Measurements from ENCODE around the gene SF3A1. TPM values are rescaled to one million over a fixed set of nuclear protein-coding genes. Genes with fewer than 3 reads are reported as not detected.

SF3A1 gene
- total and polyA plus RNA-seq, 9 of the 15 experiments (the other 6 are each of a cell fraction or from before 2014, with no cell fraction given): 6.7 to 228 (median 13.0) TPM

DNA sequence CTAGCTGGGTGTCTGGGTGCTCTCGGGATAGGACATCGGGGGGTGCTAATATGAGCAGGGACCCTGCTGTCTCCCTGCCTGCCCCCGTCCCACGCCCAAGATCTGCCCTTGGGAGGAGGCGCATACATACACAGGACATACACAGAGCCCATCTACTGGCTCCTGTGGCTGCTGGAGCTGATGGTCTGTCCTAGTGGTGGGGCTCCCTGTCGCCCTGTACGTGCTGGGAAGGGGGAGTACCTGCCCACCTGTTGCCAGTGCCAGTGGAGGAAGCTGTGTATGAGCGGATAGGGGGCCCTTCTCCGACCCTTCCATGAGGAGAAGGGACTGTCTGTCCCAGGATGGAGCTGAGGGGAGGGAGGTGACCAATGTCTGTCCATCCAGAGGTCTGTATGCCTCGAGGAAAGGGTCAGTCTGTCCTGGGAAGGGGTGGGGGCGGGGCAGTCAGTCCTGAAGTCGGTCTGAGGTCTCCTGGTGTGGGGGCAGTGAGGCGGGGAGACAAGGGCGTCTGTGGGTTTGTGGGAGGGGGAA is 30.9 kb downstream of the SF3A1 start:
- H3K4me1 ChIP-seq (replicated peaks in 1 of 2; ENCODE audit: control insufficient read depth in 2 of 2, insufficient read depth in 2 of 2, low read length in 2 of 2): peaks cover 24 to 28% of the 10 kb centered on the region in 2 experiments; a peak in 4 of 5 replicates
- POLR2A ChIA-PET: interaction anchor here (0.6 kb wide), 2 partner anchors 31 to 186 kb away, joined by 3 read pairs; partner anchors contain the start of genes CCDC157 and SF3A1
- H2AFZ ChIP-seq (ENCODE audit: low read depth, low read length): no peak overlapping the region
- H3K9me3 ChIP-seq (replicated peaks; ENCODE audit: control insufficient read depth, insufficient read depth, low read depth, low read length): no peaks in the 10 kb centered on the region
- H3K27me3 ChIP-seq (ENCODE audit: control insufficient read depth in 2 of 2, insufficient read depth in 2 of 2, low read length in 2 of 2): no peaks in the 10 kb centered on the region
- WGBS (ENCODE audit: insufficient coverage, low coverage, missing lambda C conversion rate): 58% methylated on average over 9 of the region's 14 CpGs
- H3K9ac ChIP-seq (ENCODE audit: insufficient read depth in 1 of 2, low read depth in 2 of 2, low read length in 2 of 2): peak overlapping the region; percentile 44 to 91; a peak in 3 of 4 replicates
- peak overlapping the region; percentile 66 for H3K4me2 ChIP-seq (ENCODE audit: insufficient read depth, low read length)
- CTCF ChIA-PET (ENCODE audit: low intra/inter-chr PET ratio): interaction anchor here (0.6 kb wide), 1 partner anchor 65 kb away, joined by 3 read pairs; no protein-coding TSS in a partner anchor
- H3K9me1 ChIP-seq (ENCODE audit: control insufficient read depth, insufficient read depth, low read length): no peaks in the 10 kb centered on the region
- intact Hi-C loops (cut with micrococcal nuclease): loop anchor here (2.0 kb wide), 1 partner anchor 37 kb away; the partner anchor contains the start of gene CASTOR1
- DNase-seq (ENCODE audit: extremely low read depth in 1 of 4, low spot score in 3 of 4) (no peak), ATAC-seq (no peak), FAIRE-seq (no peak)
- TF ChIP-seq, protein P1, sequence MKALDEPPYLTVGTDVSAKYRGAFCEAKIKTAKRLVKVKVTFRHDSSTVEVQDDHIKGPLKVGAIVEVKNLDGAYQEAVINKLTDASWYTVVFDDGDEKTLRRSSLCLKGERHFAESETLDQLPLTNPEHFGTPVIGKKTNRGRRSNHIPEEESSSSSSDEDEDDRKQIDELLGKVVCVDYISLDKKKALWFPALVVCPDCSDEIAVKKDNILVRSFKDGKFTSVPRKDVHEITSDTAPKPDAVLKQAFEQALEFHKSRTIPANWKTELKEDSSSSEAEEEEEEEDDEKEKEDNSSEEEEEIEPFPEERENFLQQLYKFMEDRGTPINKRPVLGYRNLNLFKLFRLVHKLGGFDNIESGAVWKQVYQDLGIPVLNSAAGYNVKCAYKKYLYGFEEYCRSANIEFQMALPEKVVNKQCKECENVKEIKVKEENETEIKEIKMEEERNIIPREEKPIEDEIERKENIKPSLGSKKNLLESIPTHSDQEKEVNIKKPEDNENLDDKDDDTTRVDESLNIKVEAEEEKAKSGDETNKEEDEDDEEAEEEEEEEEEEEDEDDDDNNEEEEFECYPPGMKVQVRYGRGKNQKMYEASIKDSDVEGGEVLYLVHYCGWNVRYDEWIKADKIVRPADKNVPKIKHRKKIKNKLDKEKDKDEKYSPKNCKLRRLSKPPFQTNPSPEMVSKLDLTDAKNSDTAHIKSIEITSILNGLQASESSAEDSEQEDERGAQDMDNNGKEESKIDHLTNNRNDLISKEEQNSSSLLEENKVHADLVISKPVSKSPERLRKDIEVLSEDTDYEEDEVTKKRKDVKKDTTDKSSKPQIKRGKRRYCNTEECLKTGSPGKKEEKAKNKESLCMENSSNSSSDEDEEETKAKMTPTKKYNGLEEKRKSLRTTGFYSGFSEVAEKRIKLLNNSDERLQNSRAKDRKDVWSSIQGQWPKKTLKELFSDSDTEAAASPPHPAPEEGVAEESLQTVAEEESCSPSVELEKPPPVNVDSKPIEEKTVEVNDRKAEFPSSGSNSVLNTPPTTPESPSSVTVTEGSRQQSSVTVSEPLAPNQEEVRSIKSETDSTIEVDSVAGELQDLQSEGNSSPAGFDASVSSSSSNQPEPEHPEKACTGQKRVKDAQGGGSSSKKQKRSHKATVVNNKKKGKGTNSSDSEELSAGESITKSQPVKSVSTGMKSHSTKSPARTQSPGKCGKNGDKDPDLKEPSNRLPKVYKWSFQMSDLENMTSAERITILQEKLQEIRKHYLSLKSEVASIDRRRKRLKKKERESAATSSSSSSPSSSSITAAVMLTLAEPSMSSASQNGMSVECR (CRISPR knock-in tag; IDR thresholded peaks at IDR 0.05): no peak
- TF ChIP-seq ZNF274 (IDR thresholded peaks at IDR 0.05; ENCODE audit: borderline replicate concordance, low read depth, low read length) (no peak), HNRNPUL1 (IDR thresholded peaks at IDR 0.05; ENCODE audit: low read length) (no peak), NFXL1 (CRISPR knock-in tag; IDR thresholded peaks at IDR 0.05) (no peak), CAMTA2 (CRISPR knock-in tag; conservative IDR thresholded peaks at IDR 0.05) (no peak), TCF7L2 (IDR thresholded peaks at IDR 0.05; ENCODE audit: low read depth, low read length) (no peak), HEY1 (CRISPR knock-in tag; IDR thresholded peaks at IDR 0.05; ENCODE audit: borderline replicate concordance) (no peak), POU5F1 (IDR thresholded peaks at IDR 0.05; ENCODE audit: borderline replicate concordance, low read depth, low read length, partially characterized antibody) (no peak), ZNF445 (CRISPR knock-in tag; IDR thresholded peaks at IDR 0.05; ENCODE audit: low read depth) (no peak), NCOA4 (IDR thresholded peaks at IDR 0.05; ENCODE audit: partially characterized antibody) (no peak), MCM2 (IDR thresholded peaks at IDR 0.05; ENCODE audit: low read depth) (no peak)
- TF ChIP-seq, protein P2, sequence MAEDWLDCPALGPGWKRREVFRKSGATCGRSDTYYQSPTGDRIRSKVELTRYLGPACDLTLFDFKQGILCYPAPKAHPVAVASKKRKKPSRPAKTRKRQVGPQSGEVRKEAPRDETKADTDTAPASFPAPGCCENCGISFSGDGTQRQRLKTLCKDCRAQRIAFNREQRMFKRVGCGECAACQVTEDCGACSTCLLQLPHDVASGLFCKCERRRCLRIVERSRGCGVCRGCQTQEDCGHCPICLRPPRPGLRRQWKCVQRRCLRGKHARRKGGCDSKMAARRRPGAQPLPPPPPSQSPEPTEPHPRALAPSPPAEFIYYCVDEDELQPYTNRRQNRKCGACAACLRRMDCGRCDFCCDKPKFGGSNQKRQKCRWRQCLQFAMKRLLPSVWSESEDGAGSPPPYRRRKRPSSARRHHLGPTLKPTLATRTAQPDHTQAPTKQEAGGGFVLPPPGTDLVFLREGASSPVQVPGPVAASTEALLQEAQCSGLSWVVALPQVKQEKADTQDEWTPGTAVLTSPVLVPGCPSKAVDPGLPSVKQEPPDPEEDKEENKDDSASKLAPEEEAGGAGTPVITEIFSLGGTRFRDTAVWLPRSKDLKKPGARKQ (CRISPR knock-in tag; IDR thresholded peaks at IDR 0.05): no peak
- TF ChIP-seq, protein P3, sequence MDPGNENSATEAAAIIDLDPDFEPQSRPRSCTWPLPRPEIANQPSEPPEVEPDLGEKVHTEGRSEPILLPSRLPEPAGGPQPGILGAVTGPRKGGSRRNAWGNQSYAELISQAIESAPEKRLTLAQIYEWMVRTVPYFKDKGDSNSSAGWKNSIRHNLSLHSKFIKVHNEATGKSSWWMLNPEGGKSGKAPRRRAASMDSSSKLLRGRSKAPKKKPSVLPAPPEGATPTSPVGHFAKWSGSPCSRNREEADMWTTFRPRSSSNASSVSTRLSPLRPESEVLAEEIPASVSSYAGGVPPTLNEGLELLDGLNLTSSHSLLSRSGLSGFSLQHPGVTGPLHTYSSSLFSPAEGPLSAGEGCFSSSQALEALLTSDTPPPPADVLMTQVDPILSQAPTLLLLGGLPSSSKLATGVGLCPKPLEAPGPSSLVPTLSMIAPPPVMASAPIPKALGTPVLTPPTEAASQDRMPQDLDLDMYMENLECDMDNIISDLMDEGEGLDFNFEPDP (CRISPR knock-in tag; IDR thresholded peaks at IDR 0.05): no peak
- H3K79me2 ChIP-seq (ENCODE audit: control insufficient read depth, insufficient read depth, low read length): peaks cover 11% of the 10 kb centered on the region
- peak overlapping the region; percentile 69 for H3K4me3 ChIP-seq
- no peaks in the 10 kb centered on the region for H4K20me1 ChIP-seq (replicated peaks; ENCODE audit: control insufficient read depth, insufficient read depth, low read length)
- no TSS peak for BruUV-seq (replicated peaks)
- in situ Hi-C loops (cut with MboI): no loop called here
- 0 out of 3 replicates have a peak overlapping the region, but pooled peaks have one; percentile 33 for H3K27ac ChIP-seq (ENCODE audit: extremely low read depth, low read depth, low read length)
- H3K36me3 ChIP-seq (ENCODE audit: control insufficient read depth, insufficient read depth, low read length): peaks cover 12% of the 10 kb centered on the region; the same call in 1 of the 3 replicates

Measured in K562 (cell line).